Vagina (tissue), 2 donors: ENCODE data around the gene SMG1. TPM values are rescaled to one million over a fixed set of nuclear protein-coding genes. Genes with fewer than 3 reads are reported as not detected.

Experiments used
- DNase-seq, 2 donors: peaks; one replicate each; pipeline ENCODE4 v3.0.0-alpha.2; 2017; ENCODE audit errors: extremely low spot score in 2 of 2
- H3K27ac ChIP-seq: fragments of 200-600 bp; sonication (generic); one replicate; pipeline ENCODE4 v1.5.1; 2019
- H3K27me3 ChIP-seq: fragments of 200-600 bp; sonication (generic); one replicate; pipeline ENCODE4 v1.5.1; 2019
- H3K36me3 ChIP-seq, 2 donors: fragments of 200-600 bp; sonication (generic); one replicate each; pipeline ENCODE4 v1.5.1; 2017 to 2019
- H3K4me1 ChIP-seq: fragments of 200-600 bp; sonication (generic); one replicate; pipeline ENCODE4 v1.5.1; 2019
- H3K4me3 ChIP-seq, 2 donors: fragments of 200-600 bp; sonication (generic); 1 replicate in 1 of 2; 2 replicates in 1 of 2; pipeline ENCODE4 v1.5.1; 2016 to 2019
- H3K9me3 ChIP-seq: fragments of 200-600 bp; sonication (generic); one replicate; pipeline ENCODE4 v1.5.1; 2019
- POLR2A ChIP-seq, 2 donors: fragments of 450-650 bp; IDR thresholded peaks; one replicate each; pipeline ENCODE4 v1.6.1; 2017; ENCODE audit warnings: antibody characterized with exemption in 2 of 2, mild to moderate bottlenecking in 2 of 2, moderate library complexity in 2 of 2
- POLR2AphosphoS5 ChIP-seq, 2 donors: sonication (generic); formaldehyde crosslinking; IDR thresholded peaks; one replicate each; pipeline ENCODE4 v1.9.0; 2017; ENCODE audit warnings: antibody characterized with exemption in 2 of 2, mild to moderate bottlenecking in 2 of 2, low read depth in 1 of 2; ENCODE audit not compliant: insufficient read depth in 1 of 2
- intact Hi-C: fragments of 100-400 bp; cut with DNase I; formaldehyde crosslinking; loops from one replicate; pipeline ENCODE4 v1.15.1; 2023
- total RNA-seq: library from RNA; depleted of rRNA; stranded (reverse); fragments of >200 nt; gene quantifications from one replicate; pipeline ENCODE4 v1.2.3, GENCODE V29; 2016
- TF ChIP-seq, protein P1 (sequence below), 3 experiments: fragments of 450-650 bp in 2 of 3; fragments of 200-600 bp in 1 of 3; sonication (generic) in 1 of 3; IDR thresholded peaks; one replicate each; pipeline ENCODE4 v1.5.1; 2017 to 2019; ENCODE audit warnings: antibody characterized with exemption in 3 of 3, mild to moderate bottlenecking in 2 of 3, moderate library complexity in 2 of 3

SMG1 gene
- total RNA-seq, 1 donor from 2014 or later: 106 TPM

DNA sequence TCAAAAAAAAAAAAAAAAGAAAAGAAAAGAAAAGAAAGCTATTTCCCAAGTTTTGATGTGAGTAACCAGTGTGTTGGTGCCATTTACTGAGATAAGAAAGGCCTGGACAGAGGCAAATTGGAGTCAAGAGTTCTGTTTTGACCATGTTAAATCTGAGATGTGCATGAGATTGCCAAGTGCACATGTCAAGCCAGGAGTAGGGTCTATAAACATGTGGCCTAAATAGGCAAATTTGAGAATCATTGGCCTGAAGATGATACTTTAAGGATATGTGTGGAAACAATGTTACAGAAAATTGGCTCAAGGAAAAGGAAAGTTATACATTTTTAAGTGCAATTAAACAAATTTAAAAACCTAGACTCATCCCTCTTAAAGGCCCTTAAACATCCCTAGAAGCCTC lies 15.3 kb upstream of the SMG1 start:
- no peak for DNase-seq
- Histone ChIP-seq H3K27ac (no peak overlapping the region), H3K9me3 (no peaks in the 10 kb centered on the region), H3K4me3 (no peak overlapping the region), H3K36me3 (no peaks in the 10 kb centered on the region), H3K4me1 (no peaks in the 10 kb centered on the region), H3K27me3 (no peaks in the 10 kb centered on the region)
- intact Hi-C loops: no loop called here
- TF ChIP-seq, protein P1, sequence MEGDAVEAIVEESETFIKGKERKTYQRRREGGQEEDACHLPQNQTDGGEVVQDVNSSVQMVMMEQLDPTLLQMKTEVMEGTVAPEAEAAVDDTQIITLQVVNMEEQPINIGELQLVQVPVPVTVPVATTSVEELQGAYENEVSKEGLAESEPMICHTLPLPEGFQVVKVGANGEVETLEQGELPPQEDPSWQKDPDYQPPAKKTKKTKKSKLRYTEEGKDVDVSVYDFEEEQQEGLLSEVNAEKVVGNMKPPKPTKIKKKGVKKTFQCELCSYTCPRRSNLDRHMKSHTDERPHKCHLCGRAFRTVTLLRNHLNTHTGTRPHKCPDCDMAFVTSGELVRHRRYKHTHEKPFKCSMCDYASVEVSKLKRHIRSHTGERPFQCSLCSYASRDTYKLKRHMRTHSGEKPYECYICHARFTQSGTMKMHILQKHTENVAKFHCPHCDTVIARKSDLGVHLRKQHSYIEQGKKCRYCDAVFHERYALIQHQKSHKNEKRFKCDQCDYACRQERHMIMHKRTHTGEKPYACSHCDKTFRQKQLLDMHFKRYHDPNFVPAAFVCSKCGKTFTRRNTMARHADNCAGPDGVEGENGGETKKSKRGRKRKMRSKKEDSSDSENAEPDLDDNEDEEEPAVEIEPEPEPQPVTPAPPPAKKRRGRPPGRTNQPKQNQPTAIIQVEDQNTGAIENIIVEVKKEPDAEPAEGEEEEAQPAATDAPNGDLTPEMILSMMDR (IDR thresholded peaks at IDR 0.05): no peak
- TF ChIP-seq POLR2AphosphoS5 (IDR thresholded peaks at IDR 0.05; ENCODE audit: insufficient read depth in 1 of 2, low read depth in 1 of 2) (no peak), POLR2A (IDR thresholded peaks at IDR 0.05) (no peak)

DNA sequence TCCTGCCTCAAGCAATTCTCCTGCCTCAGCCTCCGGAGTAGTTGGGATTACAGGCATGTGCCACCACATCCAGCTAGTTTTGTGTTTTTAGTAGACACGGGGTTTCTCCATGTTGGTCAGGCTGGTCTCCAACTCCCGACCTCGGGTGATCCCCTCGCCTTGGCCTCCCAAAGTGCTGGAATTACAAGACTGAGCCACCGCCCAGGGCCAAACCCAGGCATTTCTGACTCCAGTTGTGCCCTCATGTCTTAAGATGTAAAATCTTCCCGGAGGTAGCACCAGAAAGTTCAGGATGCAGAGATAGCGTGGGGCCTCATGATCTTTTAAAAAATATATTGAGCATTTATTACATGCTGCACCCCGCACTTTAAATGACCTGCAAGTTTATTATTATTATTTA lies 12.8 kb upstream of the SMG1 start:
- Histone ChIP-seq H3K4me3 (no peak overlapping the region), H3K9me3 (no peaks in the 10 kb centered on the region), H3K27ac (no peak overlapping the region), H3K27me3 (no peaks in the 10 kb centered on the region), H3K36me3 (no peaks in the 10 kb centered on the region), H3K4me1 (no peaks in the 10 kb centered on the region)
- intact Hi-C loops: no loop called here
- TF ChIP-seq, protein P1 (IDR thresholded peaks at IDR 0.05): no peak
- TF ChIP-seq POLR2AphosphoS5 (IDR thresholded peaks at IDR 0.05; ENCODE audit: insufficient read depth in 1 of 2, low read depth in 1 of 2) (no peak), POLR2A (IDR thresholded peaks at IDR 0.05) (no peak)
- no peak for DNase-seq

DNA sequence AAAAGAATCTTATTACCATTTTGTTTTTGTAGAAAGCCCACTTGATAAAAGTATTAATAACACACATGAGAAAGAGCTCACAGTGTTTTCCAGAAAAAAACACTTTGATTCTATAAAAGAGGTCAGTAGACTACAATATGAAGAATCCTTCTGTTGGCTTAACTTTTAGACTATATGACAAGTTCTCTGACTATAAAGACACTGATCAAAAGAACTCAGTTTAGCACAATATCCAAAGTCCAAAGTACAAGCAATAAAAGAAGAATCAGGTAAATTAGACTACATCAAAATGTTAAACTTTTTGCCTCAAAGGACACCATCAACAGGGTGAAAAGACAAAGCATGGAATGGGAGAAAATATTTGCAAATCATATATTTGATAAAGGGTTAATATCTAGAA lies 11.2 kb upstream of the SMG1 start:
- Histone ChIP-seq H3K4me1 (no peaks in the 10 kb centered on the region), H3K36me3 (no peaks in the 10 kb centered on the region), H3K27ac (no peak overlapping the region), H3K9me3 (no peaks in the 10 kb centered on the region), H3K27me3 (no peaks in the 10 kb centered on the region), H3K4me3 (no peak overlapping the region)
- no peak for DNase-seq
- TF ChIP-seq, protein P1 (IDR thresholded peaks at IDR 0.05): no peak
- TF ChIP-seq POLR2AphosphoS5 (IDR thresholded peaks at IDR 0.05; ENCODE audit: insufficient read depth in 1 of 2, low read depth in 1 of 2) (no peak), POLR2A (IDR thresholded peaks at IDR 0.05) (no peak)
- intact Hi-C loops: no loop called here

DNA sequence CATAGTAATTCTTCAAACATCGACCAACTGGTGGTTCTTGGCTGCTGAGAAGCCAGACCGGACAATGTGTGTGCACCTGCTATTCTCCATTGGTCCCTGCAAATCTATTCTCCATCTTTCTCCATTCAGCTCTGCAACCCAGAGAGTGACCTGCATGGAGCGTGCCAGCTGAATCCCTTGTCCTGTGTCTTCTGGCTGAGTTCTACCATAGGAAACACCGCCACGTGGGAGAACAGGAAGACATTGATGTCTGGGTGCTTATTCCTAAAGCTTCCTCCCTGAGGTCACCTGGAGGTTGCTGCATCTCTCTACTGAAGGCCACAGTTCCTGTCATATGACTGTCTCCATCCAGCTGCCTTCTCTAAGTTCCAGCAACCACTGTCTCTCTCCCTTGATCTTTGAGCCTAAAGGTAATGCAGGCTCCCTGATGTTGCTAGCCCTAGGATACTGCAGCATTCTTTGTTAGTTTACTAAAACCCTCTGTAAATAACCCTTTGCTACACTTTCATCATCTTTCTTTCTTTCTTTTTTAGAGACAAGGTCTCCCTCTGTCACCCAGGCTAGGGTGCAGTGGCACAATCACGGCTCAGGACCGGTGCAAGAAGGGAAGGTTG lies 10.6 kb upstream of the SMG1 start:
- no peak for DNase-seq
- Histone ChIP-seq H3K4me1 (no peaks in the 10 kb centered on the region), H3K9me3 (no peaks in the 10 kb centered on the region), H3K27me3 (no peaks in the 10 kb centered on the region), H3K27ac (no peak overlapping the region), H3K36me3 (no peaks in the 10 kb centered on the region), H3K4me3 (no peak overlapping the region)
- intact Hi-C loops: no loop called here
- TF ChIP-seq POLR2A (IDR thresholded peaks at IDR 0.05) (no peak), POLR2AphosphoS5 (IDR thresholded peaks at IDR 0.05; ENCODE audit: insufficient read depth in 1 of 2, low read depth in 1 of 2) (no peak)
- TF ChIP-seq, protein P1 (IDR thresholded peaks at IDR 0.05): no peak

DNA sequence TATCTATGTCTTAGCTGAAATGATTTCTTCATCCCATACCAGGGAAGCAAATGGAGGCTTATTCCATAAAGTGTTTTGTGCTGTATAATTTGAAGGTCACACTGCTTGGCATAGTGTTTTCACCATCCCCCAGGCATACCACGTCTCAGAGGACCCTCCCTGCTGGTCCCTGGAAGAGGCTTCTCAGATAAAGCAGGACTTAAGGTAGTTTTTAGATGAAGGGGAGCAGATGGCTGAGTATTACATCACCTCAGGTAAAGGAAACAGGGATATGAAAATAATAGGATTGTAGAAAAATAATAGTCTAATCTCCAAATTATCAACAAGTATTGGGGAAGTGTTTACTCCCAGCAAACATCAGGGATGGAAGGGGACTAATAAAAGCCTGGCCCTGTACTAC lies 7.3 kb upstream of the SMG1 start:
- Histone ChIP-seq H3K27ac (no peak overlapping the region), H3K9me3 (no peaks in the 10 kb centered on the region), H3K4me1 (no peaks in the 10 kb centered on the region), H3K36me3 (no peaks in the 10 kb centered on the region), H3K4me3 (no peak overlapping the region), H3K27me3 (no peaks in the 10 kb centered on the region)
- no peak for DNase-seq
- TF ChIP-seq POLR2A (IDR thresholded peaks at IDR 0.05): no peak
- TF ChIP-seq POLR2AphosphoS5 (IDR thresholded peaks at IDR 0.05; ENCODE audit: insufficient read depth in 1 of 2, low read depth in 1 of 2): no peak
- TF ChIP-seq, protein P1 (IDR thresholded peaks at IDR 0.05): no peak
- intact Hi-C loops: no loop called here
